ENCODE measurements around the gene SCMH1.

DNA sequence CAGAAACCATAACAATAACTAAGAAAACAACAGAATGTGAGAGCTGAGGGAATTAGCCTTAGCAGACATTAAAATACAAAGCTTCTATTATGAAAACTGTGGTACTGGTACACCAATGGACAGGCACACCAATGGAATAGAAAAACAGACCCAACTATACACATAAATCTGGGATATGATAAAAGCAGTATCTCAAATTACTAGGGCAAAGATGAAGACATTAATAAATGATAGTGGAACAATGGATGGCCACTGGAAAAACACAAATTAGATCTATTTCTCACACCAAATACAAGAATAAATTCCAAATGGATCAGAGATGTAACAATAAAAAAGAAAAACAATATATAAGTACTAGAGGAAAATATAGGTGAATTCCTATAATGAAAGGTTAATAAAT is 155.2 kb downstream of the SCMH1 start:
- TF ChIP-seq CTCF (IDR thresholded peaks at IDR 0.05; ENCODE audit: poor library complexity), result no peak
- TF ChIP-seq EZH2phosphoT487 (IDR thresholded peaks at IDR 0.05; ENCODE audit: low read depth, severe bottlenecking, unreplicated experiment), result no peak
- TF ChIP-seq EZH2 (IDR thresholded peaks at IDR 0.05; ENCODE audit: borderline replicate concordance), result no peak

Data from hepatocyte (in vitro differentiated cells).